ENCODE measurements around the gene ATOH1.

The ATOH1 gene

DNA sequence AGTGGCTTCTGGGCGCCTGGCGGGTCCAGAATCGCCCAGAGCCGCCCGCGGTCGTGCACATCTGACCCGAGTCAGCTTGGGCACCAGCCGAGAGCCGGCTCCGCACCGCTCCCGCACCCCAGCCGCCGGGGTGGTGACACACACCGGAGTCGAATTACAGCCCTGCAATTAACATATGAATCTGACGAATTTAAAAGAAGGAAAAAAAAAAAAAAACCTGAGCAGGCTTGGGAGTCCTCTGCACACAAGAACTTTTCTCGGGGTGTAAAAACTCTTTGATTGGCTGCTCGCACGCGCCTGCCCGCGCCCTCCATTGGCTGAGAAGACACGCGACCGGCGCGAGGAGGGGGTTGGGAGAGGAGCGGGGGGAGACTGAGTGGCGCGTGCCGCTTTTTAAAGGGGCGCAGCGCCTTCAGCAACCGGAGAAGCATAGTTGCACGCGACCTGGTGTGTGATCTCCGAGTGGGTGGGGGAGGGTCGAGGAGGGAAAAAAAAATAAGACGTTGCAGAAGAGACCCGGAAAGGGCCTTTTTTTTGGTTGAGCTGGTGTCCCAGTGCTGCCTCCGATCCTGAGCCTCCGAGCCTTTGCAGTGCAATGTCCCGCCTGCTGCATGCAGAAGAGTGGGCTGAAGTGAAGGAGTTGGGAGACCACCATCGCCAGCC is at the start of gene ATOH1:
TSS of gene ATOH1 (plus strand) at position 422 of the 663 bp plus-strand sequence. CDS start at position 596, 174 bp downstream.
- no peak for DNase-seq

DNA sequence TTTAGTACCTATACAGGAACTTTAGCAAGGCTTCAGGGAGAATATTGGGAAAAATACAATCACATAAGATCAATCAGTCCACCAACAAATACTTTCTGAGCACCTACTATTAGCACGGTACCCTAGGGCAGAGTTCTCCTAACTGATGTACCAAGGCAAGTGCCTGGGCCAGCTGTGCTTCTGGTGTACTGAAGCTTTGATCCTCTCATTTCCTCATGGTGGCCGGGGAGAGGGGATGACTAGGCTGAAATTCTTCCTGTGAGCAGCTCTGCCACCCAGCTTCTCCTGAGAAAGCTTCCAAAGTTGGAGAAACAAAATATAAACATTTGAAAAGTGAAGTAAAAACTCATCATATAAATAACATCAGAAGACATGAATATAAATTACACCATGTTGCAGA is 49.3 kb upstream of the ATOH1 start:
- DNase-seq = no peak

GRCh38 chr4:93780080-93780479 is 48.5 kb upstream of the ATOH1 start:
- no peak for DNase-seq

DNA sequence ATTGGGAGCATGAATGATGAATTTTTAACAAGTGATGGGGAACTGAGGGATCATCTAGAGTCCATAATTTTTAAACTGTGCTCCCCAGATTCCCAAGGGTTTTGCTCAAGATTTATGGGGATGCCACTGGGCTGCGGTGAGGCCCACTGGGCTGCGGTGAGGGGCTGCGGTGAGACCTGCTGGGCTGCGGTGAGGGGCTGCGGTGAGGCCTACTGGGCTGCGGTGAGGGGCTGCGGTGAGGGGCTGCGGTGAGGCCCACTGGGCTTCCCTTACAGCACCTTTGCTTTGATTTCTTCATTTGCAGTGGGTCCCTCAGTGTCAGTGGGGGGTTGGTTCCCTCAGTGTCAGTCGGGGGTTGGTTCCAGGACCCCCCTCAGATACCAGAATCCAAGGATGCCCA is 47.4 kb upstream of the ATOH1 start:
- no peak for DNase-seq

- no peak for DNase-seq
These were observed 42.4 kb upstream of the ATOH1 start for GRCh38 chr4:93786149-93786548.

GRCh38 chr4:93788712-93789111 is 39.8 kb upstream of the ATOH1 start:
- DNase-seq = no peak

- DNase-seq = no peak
These were observed 36.9 kb upstream of the ATOH1 start for GRCh38 chr4:93791570-93792195.

DNA sequence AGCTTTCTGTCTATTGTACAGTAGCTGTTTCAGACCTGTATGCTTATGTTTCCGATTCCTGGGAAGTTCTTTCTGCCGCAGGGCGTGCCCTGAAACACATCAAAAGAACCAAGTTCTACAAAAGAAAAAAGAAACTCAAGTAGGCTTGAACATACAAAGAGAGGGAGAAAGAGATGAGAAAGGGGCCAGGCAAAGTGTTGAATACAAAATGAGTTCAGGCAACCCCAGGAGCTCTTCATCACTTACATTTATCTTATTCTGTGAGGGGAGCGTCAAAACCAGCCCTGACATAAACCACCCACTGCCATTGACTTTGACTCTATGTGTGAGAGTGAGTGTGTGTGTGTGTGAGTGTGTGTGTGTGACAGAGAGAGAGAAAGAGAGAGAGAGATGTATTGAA is 26.5 kb upstream of the ATOH1 start:
- DNase-seq = no peak

DNA sequence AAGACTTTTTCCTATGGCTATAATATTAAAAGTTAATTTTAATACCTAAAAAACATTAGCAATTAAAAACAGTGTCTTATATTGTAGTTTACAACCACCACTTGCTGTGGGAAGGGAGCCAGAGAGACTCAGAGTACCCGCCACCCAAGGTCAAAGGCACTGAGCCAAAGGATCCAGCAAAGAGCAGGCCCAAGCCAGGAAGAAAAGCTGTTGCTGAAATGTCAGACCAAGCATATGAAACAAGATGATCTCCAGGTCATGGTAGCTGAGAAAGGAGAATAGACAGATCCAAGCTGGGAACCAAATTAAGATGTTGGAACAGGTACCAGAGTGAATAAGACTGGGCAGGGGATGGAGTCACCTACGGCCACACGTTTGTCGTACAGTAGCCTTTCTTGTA is 18.8 kb upstream of the ATOH1 start:
- no peak for DNase-seq

- no peak for DNase-seq
These were observed 18.1 kb upstream of the ATOH1 start for GRCh38 chr4:93810340-93810992.

- no peak for DNase-seq
These were observed 15.5 kb upstream of the ATOH1 start for GRCh38 chr4:93813092-93813491.

DNA sequence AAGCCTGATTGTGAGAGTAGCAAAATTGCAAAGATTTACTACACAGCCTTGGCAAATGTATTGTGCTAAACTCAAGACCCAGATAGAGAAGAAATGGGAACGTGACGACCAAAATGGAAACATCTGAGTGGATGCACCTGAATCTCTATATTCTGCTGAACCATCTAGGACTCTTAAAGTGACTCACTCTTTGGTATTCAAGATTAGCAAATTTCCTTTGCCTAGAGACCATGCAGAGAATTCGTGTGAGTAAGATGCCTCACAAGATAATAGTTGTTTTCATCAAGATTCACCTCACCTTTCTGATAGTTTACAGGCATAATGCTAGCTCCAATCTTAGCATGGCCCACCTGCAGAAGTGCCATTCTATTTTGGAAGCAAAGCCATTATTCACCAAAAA is 14.4 kb upstream of the ATOH1 start:
- DNase-seq = no peak

- no peak for DNase-seq
These were observed 13.8 kb upstream of the ATOH1 start for GRCh38 chr4:93814722-93815121.

DNA sequence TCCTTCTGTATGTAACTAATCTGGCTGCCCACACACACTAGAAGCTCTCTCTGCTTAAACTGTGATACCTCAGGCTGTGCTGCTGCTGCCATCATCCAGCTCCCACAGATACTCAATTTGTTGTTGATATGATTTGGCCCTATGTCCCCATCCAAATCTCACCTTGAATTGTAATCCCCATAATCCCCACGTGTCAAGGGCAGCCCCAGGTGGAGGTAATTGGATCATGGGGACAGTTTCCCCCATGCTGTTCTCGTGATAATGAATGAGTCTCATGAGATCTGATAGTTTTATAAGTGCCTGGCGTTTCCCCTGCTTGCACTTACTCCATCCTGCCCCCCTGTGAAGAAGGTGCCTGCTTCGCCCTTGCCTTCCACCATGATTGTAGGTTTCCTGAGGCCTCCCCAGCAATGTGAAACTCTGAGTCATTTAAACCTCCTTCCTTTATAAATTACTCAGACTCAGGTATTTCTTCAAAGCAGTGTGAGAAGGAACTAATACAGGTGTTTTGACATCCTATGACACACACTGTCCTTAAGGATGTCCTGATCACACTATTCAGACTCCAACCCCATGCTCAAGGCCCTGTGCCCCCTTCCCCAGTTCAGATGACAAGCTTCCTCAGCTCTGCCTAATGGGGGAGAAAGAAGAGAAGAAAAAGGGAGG is 2.9 kb upstream of the ATOH1 start:
- no peak for DNase-seq

DNA sequence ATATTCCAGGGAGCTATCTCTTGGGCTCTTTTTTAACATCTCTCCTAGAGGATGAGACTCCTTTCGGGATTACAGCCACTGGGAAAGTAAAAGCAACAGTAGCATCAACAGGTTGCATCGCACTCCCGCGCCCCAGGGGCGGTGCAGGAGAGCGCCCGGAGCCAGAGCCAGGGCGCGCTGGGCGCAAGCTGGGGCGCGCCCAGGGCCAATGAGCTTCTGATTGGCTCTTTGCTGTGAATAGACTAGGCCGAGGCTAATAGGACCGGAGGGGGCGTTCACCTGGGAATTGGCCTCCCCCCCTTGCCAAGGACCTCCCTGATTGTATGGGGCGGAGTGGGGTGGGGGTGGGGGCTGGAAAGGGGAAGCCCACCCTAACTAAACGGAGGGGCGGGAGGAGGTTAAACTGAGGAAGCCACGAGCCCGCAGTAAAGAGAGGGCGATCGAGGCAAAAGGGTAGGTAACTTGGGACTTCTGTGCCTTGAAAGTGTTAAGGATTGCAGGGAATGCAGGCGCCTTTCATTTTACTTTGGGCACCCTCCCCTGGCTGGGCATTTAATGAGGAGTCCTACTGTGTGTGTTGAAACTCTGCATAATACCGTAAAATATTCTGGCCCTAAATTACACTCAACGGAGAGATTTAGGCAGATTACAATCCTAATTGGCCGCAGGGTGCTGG is 1.1 kb upstream of the ATOH1 start:
- no peak for DNase-seq

DNA sequence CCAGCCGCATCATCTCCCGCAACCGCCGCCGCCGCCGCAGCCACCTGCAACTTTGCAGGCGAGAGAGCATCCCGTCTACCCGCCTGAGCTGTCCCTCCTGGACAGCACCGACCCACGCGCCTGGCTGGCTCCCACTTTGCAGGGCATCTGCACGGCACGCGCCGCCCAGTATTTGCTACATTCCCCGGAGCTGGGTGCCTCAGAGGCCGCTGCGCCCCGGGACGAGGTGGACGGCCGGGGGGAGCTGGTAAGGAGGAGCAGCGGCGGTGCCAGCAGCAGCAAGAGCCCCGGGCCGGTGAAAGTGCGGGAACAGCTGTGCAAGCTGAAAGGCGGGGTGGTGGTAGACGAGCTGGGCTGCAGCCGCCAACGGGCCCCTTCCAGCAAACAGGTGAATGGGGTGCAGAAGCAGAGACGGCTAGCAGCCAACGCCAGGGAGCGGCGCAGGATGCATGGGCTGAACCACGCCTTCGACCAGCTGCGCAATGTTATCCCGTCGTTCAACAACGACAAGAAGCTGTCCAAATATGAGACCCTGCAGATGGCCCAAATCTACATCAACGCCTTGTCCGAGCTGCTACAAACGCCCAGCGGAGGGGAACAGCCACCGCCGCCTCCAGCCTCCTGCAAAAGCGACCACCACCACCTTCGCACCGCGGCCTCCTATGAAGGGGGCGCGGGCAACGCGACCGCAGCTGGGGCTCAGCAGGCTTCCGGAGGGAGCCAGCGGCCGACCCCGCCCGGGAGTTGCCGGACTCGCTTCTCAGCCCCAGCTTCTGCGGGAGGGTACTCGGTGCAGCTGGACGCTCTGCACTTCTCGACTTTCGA is 654 bp downstream of the ATOH1 start:
- DNase-seq = no peak

DNA sequence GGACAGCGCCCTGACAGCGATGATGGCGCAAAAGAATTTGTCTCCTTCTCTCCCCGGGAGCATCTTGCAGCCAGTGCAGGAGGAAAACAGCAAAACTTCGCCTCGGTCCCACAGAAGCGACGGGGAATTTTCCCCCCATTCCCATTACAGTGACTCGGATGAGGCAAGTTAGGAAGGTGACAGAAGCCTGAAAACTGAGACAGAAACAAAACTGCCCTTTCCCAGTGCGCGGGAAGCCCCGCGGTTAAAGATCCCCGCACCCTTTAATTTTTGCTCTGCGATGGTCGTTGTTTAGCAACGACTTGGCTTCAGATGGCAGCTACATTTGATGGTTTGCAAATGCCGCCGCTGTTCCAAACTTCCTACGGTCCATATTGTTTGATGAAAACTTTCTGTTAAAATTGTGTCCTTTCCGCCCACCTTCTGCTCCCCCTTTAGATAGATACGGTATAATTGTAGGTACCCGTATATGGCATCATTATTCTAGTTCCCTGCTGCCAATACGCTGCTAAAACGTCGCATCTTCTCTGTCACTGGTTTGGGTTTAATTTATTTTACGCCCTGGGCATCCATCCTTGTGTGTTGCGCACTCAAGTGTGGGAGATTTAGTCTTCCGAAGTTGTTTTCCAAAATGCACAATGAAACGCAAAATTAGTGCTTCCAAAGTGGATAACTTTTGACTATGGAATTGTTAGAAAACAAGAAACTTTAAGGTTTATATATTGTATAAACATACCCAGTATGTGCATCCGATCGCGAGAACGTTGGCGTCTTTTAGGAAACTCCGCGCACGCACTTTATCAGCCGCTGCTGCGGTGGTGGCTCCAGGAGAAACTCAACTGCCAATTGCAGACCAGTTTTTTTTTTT is 1.5 kb downstream of the ATOH1 start:
- DNase-seq = no peak

- DNase-seq = no peak
These were observed 3.4 kb downstream of the ATOH1 start for GRCh38 chr4:93831716-93832496.

- DNase-seq = no peak
These were observed 5.9 kb downstream of the ATOH1 start for GRCh38 chr4:93834249-93835066.

- no peak for DNase-seq
These were observed 7.4 kb downstream of the ATOH1 start for GRCh38 chr4:93835929-93836328.

Data from activated gamma-delta T cell treated with Interleukin-2 at 50 U/mL for 16 hours (primary cell).